ENCODE results near the gene FAM3D.
"Not testable (repeated sequence)": the region's sequence is repeated elsewhere in the genome, so short reads cannot be mapped to it uniquely, and the experiment has no call there.

Gene FAM3D, protein sequence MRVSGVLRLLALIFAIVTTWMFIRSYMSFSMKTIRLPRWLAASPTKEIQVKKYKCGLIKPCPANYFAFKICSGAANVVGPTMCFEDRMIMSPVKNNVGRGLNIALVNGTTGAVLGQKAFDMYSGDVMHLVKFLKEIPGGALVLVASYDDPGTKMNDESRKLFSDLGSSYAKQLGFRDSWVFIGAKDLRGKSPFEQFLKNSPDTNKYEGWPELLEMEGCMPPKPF

GRCh38 chr3:58666683-58667082, at the start of gene FAM3D:
Gene FAM3D (minus strand): TSS chr3:58666774. CDS start chr3:58655563, 11,211 bp downstream.
- DNase-seq (ENCODE audit: low read depth, low spot score): no peak
- ChIA-PET POLR2A (no interaction called here), CTCF (interaction anchor here (1.3 kb wide), 1 partner anchor 21 kb away, joined by 3 read pairs; no protein-coding TSS in a partner anchor)
- no peak within 1 kb of the TSS for H3K4me3 ChIP-seq (ENCODE audit: low read depth, low read length)
- TF ChIP-seq, protein P1, sequence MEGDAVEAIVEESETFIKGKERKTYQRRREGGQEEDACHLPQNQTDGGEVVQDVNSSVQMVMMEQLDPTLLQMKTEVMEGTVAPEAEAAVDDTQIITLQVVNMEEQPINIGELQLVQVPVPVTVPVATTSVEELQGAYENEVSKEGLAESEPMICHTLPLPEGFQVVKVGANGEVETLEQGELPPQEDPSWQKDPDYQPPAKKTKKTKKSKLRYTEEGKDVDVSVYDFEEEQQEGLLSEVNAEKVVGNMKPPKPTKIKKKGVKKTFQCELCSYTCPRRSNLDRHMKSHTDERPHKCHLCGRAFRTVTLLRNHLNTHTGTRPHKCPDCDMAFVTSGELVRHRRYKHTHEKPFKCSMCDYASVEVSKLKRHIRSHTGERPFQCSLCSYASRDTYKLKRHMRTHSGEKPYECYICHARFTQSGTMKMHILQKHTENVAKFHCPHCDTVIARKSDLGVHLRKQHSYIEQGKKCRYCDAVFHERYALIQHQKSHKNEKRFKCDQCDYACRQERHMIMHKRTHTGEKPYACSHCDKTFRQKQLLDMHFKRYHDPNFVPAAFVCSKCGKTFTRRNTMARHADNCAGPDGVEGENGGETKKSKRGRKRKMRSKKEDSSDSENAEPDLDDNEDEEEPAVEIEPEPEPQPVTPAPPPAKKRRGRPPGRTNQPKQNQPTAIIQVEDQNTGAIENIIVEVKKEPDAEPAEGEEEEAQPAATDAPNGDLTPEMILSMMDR (IDR thresholded peaks at IDR 0.05; ENCODE audit: insufficient read depth, low read length, missing control alignments): no peak

DNA sequence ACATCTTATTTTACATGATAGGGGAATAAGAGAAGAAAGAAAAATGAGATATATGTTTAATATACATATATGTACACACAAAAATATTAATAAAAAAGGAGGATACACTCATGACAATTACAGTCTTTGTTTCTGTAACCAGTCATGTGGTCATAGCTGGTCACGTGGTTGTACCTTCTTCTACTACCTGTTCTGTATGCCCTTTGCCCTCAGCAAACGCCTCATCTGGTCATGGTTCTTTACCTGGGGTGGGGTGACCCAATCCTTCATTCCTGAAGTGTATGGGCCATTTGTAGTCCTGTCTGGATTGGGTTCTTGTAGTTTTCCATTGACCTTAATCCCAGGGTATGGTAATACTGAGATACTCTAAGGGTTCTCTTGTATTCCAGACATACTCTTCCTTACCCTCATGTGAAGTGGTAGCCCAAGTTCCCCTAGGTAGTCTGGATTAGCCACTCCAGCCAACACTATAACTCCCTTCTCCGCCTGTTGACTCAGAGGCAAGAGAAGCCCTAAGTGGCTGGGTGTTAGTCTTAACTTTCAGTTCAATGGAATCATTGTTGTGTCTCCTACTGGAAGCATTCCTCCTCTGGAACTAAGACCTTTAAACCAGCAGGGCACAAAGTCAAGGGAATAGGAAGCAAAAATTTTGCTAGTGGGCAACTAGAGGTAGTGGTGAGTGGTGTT, 47.3 kb upstream of the FAM3D start:
- H3K4me3 ChIP-seq (ENCODE audit: low read depth, low read length): no peak overlapping the region
- ChIA-PET POLR2A (no interaction called here), CTCF (no interaction called here)
- no peak for DNase-seq (ENCODE audit: low read depth, low spot score)
- TF ChIP-seq, protein P1 (IDR thresholded peaks at IDR 0.05; ENCODE audit: insufficient read depth, low read length, missing control alignments): no peak

- DNase-seq (ENCODE audit: low read depth, low spot score): no peak
- CTCF ChIA-PET: no interaction called here
- POLR2A ChIA-PET: no interaction called here
- no peak overlapping the region for H3K4me3 ChIP-seq (ENCODE audit: low read depth, low read length)
- TF ChIP-seq, protein P1 (IDR thresholded peaks at IDR 0.05; ENCODE audit: insufficient read depth, low read length, missing control alignments): no peak
Observed at GRCh38 chr3:58711871-58712270, 45.3 kb upstream of the FAM3D start.

GRCh38 chr3:58708983-58709382, 42.4 kb upstream of the FAM3D start:
- DNase-seq (ENCODE audit: low read depth, low spot score); CTCF ChIA-PET; H3K4me3 ChIP-seq (ENCODE audit: low read depth, low read length): not testable (repeated sequence)
- POLR2A ChIA-PET: interaction anchor here (0.7 kb wide), 1 partner anchor 9 kb away, joined by 3 read pairs; no protein-coding TSS in a partner anchor

GRCh38 chr3:58708116-58708791, 41.7 kb upstream of the FAM3D start:
- TF ChIP-seq, protein P1 (IDR thresholded peaks at IDR 0.05; ENCODE audit: insufficient read depth, low read length, missing control alignments): no peak
- DNase-seq (ENCODE audit: low read depth, low spot score): no peak
- ChIA-PET CTCF (no interaction called here), POLR2A (no interaction called here)
- no peak overlapping the region for H3K4me3 ChIP-seq (ENCODE audit: low read depth, low read length)

- DNase-seq (ENCODE audit: low read depth, low spot score): no peak
- ChIA-PET CTCF (no interaction called here), POLR2A (no interaction called here)
- H3K4me3 ChIP-seq (ENCODE audit: low read depth, low read length): no peak overlapping the region
- TF ChIP-seq, protein P1 (IDR thresholded peaks at IDR 0.05; ENCODE audit: insufficient read depth, low read length, missing control alignments): no peak
Observed at GRCh38 chr3:58707390-58707930, 40.9 kb upstream of the FAM3D start.
